H9 (cell line): Measurements from ENCODE around the gene RSBN1. TPM values are rescaled to one million over a fixed set of nuclear protein-coding genes. Genes with fewer than 3 reads are reported as not detected.

Experiments
- DNase-seq: peaks from one replicate; pipeline ENCODE4 v3.0.0-alpha.2; 2017
- H2AFZ ChIP-seq: one replicate; pipeline ENCODE4 v1.6.1; 2013; ENCODE audit warnings: mild to moderate bottlenecking, low read length, control low read depth, moderate library complexity
- H2AK5ac ChIP-seq: 2 replicates; pipeline ENCODE4 v1.6.1; 2013; ENCODE audit warnings: low read length, control low read depth, mixed read lengths; ENCODE audit not compliant: insufficient read length
- H2BK120ac ChIP-seq: one replicate; pipeline ENCODE4 v1.6.1; 2013; ENCODE audit warnings: low read depth, mild to moderate bottlenecking, low read length, control low read depth, inconsistent platforms; ENCODE audit not compliant: poor library complexity, severe bottlenecking
- H2BK12ac ChIP-seq: 2 replicates; pipeline ENCODE4 v1.6.1; 2013; ENCODE audit warnings: low read length, control low read depth, mixed read lengths, low read depth; ENCODE audit not compliant: insufficient read length
- H2BK15ac ChIP-seq: 2 replicates; pipeline ENCODE4 v1.6.1; 2013; ENCODE audit warnings: low read depth, low read length, control low read depth
- H2BK20ac ChIP-seq: one replicate; pipeline ENCODE4 v1.6.1; 2013; ENCODE audit warnings: low read depth, mild to moderate bottlenecking, low read length, control low read depth, inconsistent platforms; ENCODE audit not compliant: poor library complexity, severe bottlenecking
- H2BK5ac ChIP-seq: 2 replicates; pipeline ENCODE4 v1.6.1; 2013; ENCODE audit warnings: low read length, control low read depth, mixed read lengths; ENCODE audit not compliant: insufficient read length
- H3K14ac ChIP-seq: 2 replicates; pipeline ENCODE4 v1.6.1; 2013; ENCODE audit warnings: low read length, control low read depth; ENCODE audit not compliant: insufficient read depth
- H3K18ac ChIP-seq: 2 replicates; pipeline ENCODE4 v1.6.1; 2013; ENCODE audit warnings: low read depth, mild to moderate bottlenecking, mixed read lengths, low read length, control low read depth; ENCODE audit not compliant: insufficient read length
- H3K23ac ChIP-seq: 2 replicates; pipeline ENCODE4 v1.6.1; 2013; ENCODE audit warnings: low read length, control low read depth, mixed read lengths, low read depth; ENCODE audit not compliant: insufficient read length
- H3K23me2 ChIP-seq: 2 replicates; pipeline ENCODE4 v1.6.1; 2013; ENCODE audit warnings: low read depth, mild to moderate bottlenecking, mixed read lengths, low read length, control low read depth; ENCODE audit not compliant: insufficient read length, poor library complexity, severe bottlenecking
- H3K27ac ChIP-seq: 2 replicates; pipeline ENCODE4 v1.5.1; 2013; ENCODE audit warnings: low read length, control low read depth, mixed read lengths, low read depth; ENCODE audit not compliant: insufficient read length
- H3K27me3 ChIP-seq: 2 replicates; pipeline ENCODE4 v1.6.1; 2013; ENCODE audit warnings: low read length, control low read depth, inconsistent platforms; ENCODE audit not compliant: insufficient read depth
- H3K4ac ChIP-seq: 2 replicates; pipeline ENCODE4 v1.6.1; 2013; ENCODE audit warnings: low read depth, mild to moderate bottlenecking, control low read depth, inconsistent platforms, low read length, moderate library complexity
- H3K4me1 ChIP-seq: 2 replicates; pipeline ENCODE4 v1.6.1; 2013; ENCODE audit warnings: low read length, control low read depth, inconsistent platforms; ENCODE audit not compliant: insufficient read depth
- H3K4me2 ChIP-seq: 2 replicates; pipeline ENCODE4 v1.6.1; 2013; ENCODE audit warnings: low read length, control low read depth, mixed read lengths; ENCODE audit not compliant: insufficient read length, insufficient read depth
- H3K56ac ChIP-seq: 2 replicates; pipeline ENCODE4 v1.6.1; 2013; ENCODE audit warnings: low read depth, mild to moderate bottlenecking, mixed read lengths, low read length, control low read depth; ENCODE audit not compliant: insufficient read length
- H3K79me1 ChIP-seq: 2 replicates; pipeline ENCODE4 v1.6.1; 2013; ENCODE audit warnings: low read depth, mild to moderate bottlenecking, moderate library complexity, low read length, control low read depth, inconsistent platforms; ENCODE audit not compliant: insufficient read depth, poor library complexity, severe bottlenecking
- H3K79me2 ChIP-seq: 2 replicates; pipeline ENCODE4 v1.6.1; 2013; ENCODE audit warnings: low read length, control low read depth, inconsistent platforms; ENCODE audit not compliant: insufficient read depth
- H3K9ac ChIP-seq: 2 replicates; pipeline ENCODE4 v1.6.1; 2013; ENCODE audit warnings: low read length, control low read depth, mixed read lengths; ENCODE audit not compliant: insufficient read length; ENCODE audit errors: extremely low read depth
- H3K9me3 ChIP-seq: one replicate; pipeline ENCODE4 v1.6.1; 2013; ENCODE audit warnings: low read depth, low read length, inconsistent platforms; ENCODE audit not compliant: control insufficient read depth
- H3T11ph ChIP-seq: one replicate; pipeline ENCODE4 v1.6.1; 2013; ENCODE audit warnings: mild to moderate bottlenecking, low read length, control low read depth, inconsistent platforms
- H4K20me1 ChIP-seq: one replicate; pipeline ENCODE4 v1.6.1; 2013; ENCODE audit not compliant: control insufficient read depth, insufficient read length, insufficient read depth
- H4K5ac ChIP-seq: 2 replicates; pipeline ENCODE4 v1.6.1; 2013; ENCODE audit warnings: low read depth, mild to moderate bottlenecking, mixed read lengths, low read length, control low read depth; ENCODE audit not compliant: insufficient read length
- H4K8ac ChIP-seq: replicated peaks from 2 replicates; pipeline ENCODE4 v1.6.1; 2013; ENCODE audit warnings: low read length, control low read depth, mixed read lengths, low read depth; ENCODE audit not compliant: insufficient read length
- H4K91ac ChIP-seq: 2 replicates; pipeline ENCODE4 v1.6.1; 2013; ENCODE audit warnings: low read depth, mild to moderate bottlenecking, moderate library complexity, mixed read lengths, low read length, control low read depth; ENCODE audit not compliant: insufficient read length
- H3K27ac Mint-ChIP-seq, 3 experiments: 2 replicates in 2 of 3; 3 replicates in 1 of 3; pipeline ENCODE4 v1.8.0; 2020 to 2021; ENCODE audit warnings: mixed read lengths in 3 of 3, mild to moderate bottlenecking in 1 of 3, moderate library complexity in 1 of 3
- H3K27me3 Mint-ChIP-seq: 2 replicates; pipeline ENCODE4 v1.8.0; 2021; ENCODE audit warnings: low read depth, mild to moderate bottlenecking, moderate library complexity, mixed read lengths
- H3K36me3 Mint-ChIP-seq, 3 experiments: 2 replicates in 2 of 3; 3 replicates in 1 of 3; pipeline ENCODE4 v1.8.0; 2020 to 2021; ENCODE audit warnings: low read depth in 3 of 3, mixed read lengths in 3 of 3; ENCODE audit not compliant: insufficient read depth in 1 of 3
- H3K4me1 Mint-ChIP-seq, 2 experiments: 2 replicates each; pipeline ENCODE4 v1.8.0; 2020; ENCODE audit warnings: mixed read lengths in 2 of 2
- H3K4me3 Mint-ChIP-seq, 2 experiments: 2 replicates in 1 of 2; 3 replicates in 1 of 2; pipeline ENCODE4 v1.8.0; 2020 to 2021; ENCODE audit warnings: mild to moderate bottlenecking in 2 of 2, mixed read lengths in 2 of 2, moderate library complexity in 1 of 2
- H3K9me3 Mint-ChIP-seq, 2 experiments: 2 replicates in 1 of 2; 3 replicates in 1 of 2; pipeline ENCODE4 v1.8.0; 2020; ENCODE audit warnings: mild to moderate bottlenecking in 2 of 2, mixed read lengths in 2 of 2, moderate library complexity in 1 of 2
- WGBS: extraction: QIAGEN DNeasy Blood & Tissue Kit; methylation state at CpG from one replicate; pipeline ENCODE4 v1.1.7; 2013; ENCODE audit warnings: missing lambda C conversion rate, low lambda C conversion rate, mixed read lengths; ENCODE audit not compliant: insufficient read length; ENCODE audit errors: extremely low coverage; 5-methylcytosine and 5-hydroxymethylcytosine counted together
- total RNA-seq: library from RNA; stranded (reverse); gene quantifications from 2 replicates; pipeline ENCODE4 v1.2.1, GENCODE V29; 2021
- TF ChIP-seq, protein P1 (sequence below): fragments of 200-600 bp; sonication (generic); conservative IDR thresholded peaks from 3 replicates; pipeline ENCODE4 v1.8.0; 2021; ENCODE audit warnings: antibody characterized with exemption, mild to moderate bottlenecking

Gene RSBN1
- total RNA-seq, 1 experiment from 2014 or later, result 11.0 TPM

DNA sequence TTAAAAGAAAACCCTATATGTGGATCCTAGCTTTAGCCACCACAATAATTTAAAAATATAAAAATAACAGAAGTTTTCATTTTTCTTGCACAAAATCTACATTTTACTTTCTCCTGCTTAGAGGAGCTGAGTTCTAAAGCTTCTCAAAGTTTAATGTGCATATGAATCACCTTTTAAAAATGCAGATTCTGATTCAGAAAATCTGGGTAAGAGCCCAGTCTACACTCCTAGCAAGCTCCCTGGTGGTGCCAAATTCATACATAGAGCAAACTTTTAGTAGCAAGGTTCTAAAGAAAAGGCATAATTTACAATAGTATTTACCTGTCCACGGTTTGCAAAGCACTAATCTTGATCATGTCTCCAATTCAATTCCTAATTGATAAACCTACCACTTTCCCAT lies 19.3 kb downstream of the RSBN1 start:
- peaks cover 8% of the 10 kb centered on the region for H3K79me1 ChIP-seq
- H3K27ac ChIP-seq, result no peak overlapping the region
- no peak overlapping the region for H2AFZ ChIP-seq
- H4K91ac ChIP-seq, result no peak overlapping the region
- no peak for DNase-seq
- no peaks in the 10 kb centered on the region for H3K23me2 ChIP-seq
- H2BK12ac ChIP-seq, result no peak overlapping the region
- H2BK120ac ChIP-seq, result no peak overlapping the region
- no peaks in the 10 kb centered on the region for H3K27me3 ChIP-seq
- Mint-ChIP-seq H3K27me3 (no peaks in the 10 kb centered on the region; the same call in 1 of the 2 replicates), H3K4me3 (no peak overlapping the region), H3K36me3 (peaks cover 14 to 37% (median 33%) of the 10 kb centered on the region in 3 experiments; a peak in 5 of 7 replicates), H3K4me1 (peaks cover 5 to 10% of the 10 kb centered on the region in 2 experiments), H3K27ac (no peak overlapping the region), H3K9me3 (no peaks in the 10 kb centered on the region)
- H3K4ac ChIP-seq, result no peak overlapping the region
- H3K9me3 ChIP-seq, result no peaks in the 10 kb centered on the region
- H3K9ac ChIP-seq, result no peak overlapping the region
- no peak overlapping the region for H3K56ac ChIP-seq
- no peak overlapping the region for H3K14ac ChIP-seq
- H3K79me2 ChIP-seq, result peaks cover 3% of the 10 kb centered on the region; the same call in 1 of the 2 replicates
- no peak overlapping the region for H2BK5ac ChIP-seq
- H3K18ac ChIP-seq, result no peak overlapping the region
- H4K5ac ChIP-seq, result no peak overlapping the region
- H3K23ac ChIP-seq, result no peak overlapping the region
- no peak overlapping the region for H2BK15ac ChIP-seq
- no peak overlapping the region for H3T11ph ChIP-seq
- no CpG with 5 or more reads among the region's 1 CpG for WGBS
- H4K8ac ChIP-seq, result no peak overlapping the region
- H3K4me1 ChIP-seq, result no peaks in the 10 kb centered on the region
- no peak overlapping the region for H3K4me2 ChIP-seq
- TF ChIP-seq, protein P1, sequence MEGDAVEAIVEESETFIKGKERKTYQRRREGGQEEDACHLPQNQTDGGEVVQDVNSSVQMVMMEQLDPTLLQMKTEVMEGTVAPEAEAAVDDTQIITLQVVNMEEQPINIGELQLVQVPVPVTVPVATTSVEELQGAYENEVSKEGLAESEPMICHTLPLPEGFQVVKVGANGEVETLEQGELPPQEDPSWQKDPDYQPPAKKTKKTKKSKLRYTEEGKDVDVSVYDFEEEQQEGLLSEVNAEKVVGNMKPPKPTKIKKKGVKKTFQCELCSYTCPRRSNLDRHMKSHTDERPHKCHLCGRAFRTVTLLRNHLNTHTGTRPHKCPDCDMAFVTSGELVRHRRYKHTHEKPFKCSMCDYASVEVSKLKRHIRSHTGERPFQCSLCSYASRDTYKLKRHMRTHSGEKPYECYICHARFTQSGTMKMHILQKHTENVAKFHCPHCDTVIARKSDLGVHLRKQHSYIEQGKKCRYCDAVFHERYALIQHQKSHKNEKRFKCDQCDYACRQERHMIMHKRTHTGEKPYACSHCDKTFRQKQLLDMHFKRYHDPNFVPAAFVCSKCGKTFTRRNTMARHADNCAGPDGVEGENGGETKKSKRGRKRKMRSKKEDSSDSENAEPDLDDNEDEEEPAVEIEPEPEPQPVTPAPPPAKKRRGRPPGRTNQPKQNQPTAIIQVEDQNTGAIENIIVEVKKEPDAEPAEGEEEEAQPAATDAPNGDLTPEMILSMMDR, result no peak
- no peaks in the 10 kb centered on the region for H4K20me1 ChIP-seq
- H2AK5ac ChIP-seq, result no peak overlapping the region
- H2BK20ac ChIP-seq, result no peak overlapping the region
